Activated CD8-positive, alpha-beta memory T cell treated with anti-CD3 and anti-CD28 coated beads for 1 hour (primary cell): ENCODE measurements around the gene CUBN.
"Not testable (repeated sequence)": the region's sequence is repeated elsewhere in the genome, so short reads cannot be mapped to it uniquely, and the experiment has no call there.

Experiments used
- DNase-seq, 2 donors: peaks; one replicate each; pipeline ENCODE4 v3.0.0-alpha.2; 2020; ENCODE audit warnings: low read depth in 1 of 2; ENCODE audit errors: extremely low read depth in 1 of 2

Gene CUBN

DNA sequence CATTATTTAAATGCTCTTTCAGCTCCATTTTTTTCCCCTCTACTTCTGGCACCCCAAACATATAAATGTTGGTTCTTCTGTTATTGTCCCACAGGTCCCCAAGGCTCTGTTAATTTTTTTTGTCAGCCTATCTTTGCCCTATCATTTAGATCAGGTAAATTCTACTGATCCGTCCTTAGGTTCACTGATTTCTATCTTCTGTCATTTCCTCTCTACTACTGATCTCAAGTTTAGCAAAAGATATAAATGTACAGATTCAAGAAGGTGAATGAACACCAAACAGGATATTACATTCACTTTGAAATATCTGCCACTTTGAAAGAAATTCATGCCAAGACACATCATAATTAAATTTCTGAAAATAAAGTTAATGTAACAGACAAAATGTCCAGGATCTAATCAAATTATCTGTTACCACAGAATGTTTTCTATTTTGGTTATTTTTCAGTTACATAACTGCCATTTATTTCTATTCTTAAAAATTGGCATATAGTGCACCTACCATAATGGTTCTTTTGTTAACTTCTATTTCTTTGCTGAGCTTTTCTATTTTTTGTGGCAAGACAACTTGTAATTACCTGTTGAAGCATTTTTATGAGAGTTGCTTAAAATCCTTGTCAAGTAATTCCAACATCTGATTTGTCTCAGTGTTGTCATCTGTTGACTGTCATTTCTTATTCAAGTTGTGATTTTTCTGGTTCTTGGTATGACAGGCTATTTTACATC, 12.1 kb upstream of the CUBN start:
- no peak for DNase-seq

GRCh38 chr10:17140386-17140761, 10.8 kb upstream of the CUBN start:
- no peak for DNase-seq

GRCh38 chr10:17138460-17139042, 8.9 kb upstream of the CUBN start:
- no peak for DNase-seq

DNA sequence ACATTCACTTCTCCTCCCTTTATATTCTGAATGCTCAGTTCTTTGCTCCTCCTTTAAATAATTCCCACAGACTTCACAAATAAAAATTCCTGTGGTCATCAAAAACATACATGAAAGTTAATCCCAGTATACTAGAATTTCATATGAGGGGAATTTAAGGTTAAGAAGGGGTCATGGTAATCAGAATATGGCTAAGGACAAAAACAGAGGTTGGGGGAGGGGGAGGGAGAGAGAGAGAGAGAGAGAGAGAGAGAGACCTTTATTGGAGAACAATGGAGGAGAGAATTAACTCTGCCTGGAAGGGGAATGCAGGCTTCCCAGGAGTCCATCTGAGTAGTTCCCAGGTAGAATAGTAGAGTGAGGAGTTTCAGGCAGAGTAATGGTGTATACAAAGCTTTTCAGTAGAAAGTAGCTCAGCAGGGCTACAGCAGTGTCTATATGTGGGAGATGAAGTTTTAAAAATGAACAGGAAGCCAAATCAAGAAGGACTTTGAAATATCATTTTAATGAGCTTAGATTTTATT, 5.2 kb upstream of the CUBN start:
- DNase-seq = no peak

- no peak for DNase-seq
Measured at GRCh38 chr10:17134282-17134681, 4.7 kb upstream of the CUBN start.

DNA sequence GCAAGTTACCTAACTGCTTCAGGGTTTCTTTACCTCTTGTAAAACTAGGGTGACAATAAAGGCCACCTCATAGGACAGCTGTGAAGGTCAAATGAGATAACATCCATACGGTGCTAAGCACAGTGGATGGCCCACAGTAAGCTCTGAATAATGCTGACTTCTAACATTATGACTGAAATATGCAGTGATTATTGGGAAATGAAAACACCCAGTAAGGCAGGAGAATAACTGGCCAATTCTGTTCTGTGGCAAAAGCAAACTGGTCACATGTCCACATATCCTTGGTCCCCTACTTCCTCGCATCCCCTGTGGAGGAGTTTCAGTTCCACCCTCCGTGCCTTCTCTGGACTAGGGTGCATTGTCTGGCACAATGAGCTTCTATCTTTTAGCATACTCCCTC, 1.4 kb downstream of the CUBN start:
- no peak for DNase-seq

DNA sequence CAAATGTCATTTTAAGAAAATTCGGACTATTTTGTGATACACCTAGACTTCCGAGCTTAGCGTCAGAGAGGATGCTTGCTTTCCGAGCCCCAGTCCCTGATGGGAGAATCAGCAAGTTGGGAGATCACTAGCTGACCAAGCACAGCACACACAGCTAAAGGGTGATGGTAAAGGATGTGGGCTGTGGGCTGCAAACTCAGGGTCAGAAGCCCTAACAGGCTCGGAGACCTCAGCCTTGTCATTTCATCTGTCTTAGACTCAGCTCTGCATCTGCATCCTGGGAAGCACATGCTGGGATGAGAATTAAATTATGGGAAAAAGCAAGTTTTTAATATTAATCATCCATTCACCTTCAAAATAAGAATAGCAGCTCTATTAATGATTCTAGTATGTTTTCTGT, 3.3 kb downstream of the CUBN start:
- no peak for DNase-seq

DNA sequence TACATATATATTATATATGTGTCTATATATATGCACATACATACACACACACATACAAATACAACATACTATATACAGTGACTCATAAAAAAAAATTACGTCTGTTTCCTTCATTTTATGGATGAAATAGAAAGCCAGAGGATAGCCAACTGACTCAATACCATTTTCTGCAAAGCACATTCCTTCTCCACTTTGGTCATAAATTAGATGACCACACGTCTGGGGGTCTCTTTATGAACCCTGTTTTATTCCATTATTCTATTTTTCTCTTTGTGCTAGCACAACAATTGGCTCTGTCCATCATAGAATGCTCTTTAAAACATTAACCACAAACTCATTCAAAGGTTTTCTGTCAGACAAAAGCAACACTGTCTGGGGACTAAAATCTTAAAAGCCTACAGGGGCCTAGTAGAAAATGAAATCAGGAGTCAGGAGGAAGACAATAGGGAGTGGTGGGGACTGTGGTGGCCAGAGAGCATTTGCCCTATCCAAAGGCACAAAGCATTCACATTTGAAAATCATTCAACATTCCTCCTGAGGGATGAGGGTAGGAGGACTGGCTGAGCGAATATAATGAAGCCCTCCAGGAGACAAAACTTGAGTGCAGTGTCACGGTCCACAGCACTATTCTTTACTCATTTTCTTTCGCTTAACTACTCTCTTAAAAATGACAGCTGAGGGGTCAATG, 4.3 kb downstream of the CUBN start:
- DNase-seq = no peak

DNA sequence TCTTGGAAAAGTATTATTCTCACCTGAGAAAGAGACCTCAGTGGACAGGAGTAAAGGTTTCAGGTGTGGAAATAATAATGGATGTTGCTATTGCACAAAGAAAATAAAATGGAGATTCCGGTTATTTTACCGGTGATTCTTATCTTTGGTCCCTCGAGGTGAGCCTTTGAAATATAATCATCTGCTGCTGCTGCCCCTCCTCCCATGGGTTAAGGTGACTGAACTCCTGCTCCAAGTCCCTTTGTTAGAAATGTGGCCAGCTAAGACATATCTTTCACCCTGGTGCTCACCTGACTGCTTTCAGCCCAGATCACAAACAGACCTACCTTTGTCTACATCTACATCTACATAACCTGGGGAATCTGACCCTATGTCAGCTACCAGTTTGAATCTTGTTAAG, 5.7 kb downstream of the CUBN start:
- DNase-seq = no peak

DNA sequence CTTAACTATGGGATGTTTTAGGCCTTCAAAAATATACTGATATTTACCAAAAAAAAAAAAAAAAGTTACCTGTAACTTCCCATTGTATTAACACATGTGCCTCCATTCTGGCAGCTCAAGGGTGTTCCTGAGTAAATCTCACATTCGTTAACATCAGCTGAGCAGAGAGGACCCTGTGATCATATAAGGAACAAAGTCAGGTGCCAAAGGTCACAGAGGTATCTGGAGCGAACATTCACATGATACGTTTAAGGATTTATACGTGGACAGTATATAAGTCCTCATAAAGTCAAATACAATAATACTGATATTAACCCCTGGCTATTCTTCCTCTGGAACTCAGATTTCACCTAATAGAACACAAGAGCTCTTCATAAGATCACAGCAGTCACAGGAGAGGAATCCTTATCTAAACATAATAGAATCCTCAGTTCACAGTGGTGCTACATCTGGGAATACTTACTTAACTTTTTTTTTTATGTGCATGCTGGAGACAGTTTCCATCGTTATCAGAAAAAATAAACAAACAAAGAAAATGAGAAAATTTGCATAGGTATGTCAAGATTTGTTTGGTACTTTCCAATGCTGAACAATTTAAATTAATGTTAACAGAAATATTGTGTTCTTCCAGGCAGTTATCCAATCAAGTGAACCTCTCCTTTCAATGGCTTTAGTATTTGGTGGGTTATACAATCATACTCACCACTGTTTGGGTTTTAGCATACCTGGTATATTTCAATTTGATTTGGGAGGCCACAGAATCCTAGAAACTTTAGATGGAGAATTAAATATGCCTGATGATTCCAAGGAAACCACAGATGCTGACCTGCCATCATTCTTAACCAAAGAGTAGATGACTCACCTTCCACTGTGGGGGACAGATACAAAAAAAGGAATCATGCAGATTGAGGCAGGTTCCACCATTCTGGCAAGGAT, 6.6 kb downstream of the CUBN start:
- no peak for DNase-seq

- DNase-seq = no peak
Measured at GRCh38 chr10:17122052-17122451, 7.6 kb downstream of the CUBN start.

DNA sequence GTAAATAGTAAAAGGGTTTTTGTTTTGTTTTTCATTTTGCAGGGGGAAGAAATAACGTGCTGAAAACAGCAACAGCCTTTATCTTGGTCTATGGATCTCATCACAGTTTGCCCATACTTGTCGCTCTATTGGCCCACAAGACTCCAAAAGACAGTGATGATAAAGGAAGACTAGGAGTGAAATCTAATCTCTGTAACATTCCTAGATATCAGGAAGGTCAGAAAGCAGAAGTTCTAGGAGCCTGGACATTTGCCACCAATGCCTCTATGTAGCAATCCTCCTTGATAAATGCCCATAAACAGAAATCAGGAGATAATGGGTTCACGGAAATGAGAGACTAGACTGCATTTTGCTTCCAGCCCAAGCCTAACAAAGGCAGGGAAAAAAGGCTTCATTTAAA, 8.9 kb downstream of the CUBN start:
- DNase-seq = no peak

GRCh38 chr10:17119845-17120244, 9.8 kb downstream of the CUBN start:
- DNase-seq = no peak

DNA sequence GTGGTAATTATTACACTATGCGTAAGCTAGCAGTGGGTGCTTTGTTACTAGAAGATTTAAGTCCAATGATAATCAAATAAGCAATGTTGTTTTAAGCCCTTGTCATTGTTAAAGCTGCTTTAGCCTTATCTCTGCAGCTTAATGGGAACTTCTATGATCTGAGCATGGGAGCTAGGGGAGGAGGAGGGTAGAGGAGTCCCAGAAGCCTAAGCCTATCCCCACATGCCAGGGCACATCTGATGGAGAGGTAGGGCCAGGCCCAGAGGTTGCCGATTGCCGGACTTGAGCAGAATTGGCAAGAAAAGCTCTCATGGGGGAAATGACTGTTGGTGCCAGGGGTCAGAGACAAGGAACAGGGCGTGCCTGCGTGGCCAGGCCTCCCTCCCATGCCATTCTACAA, 13.4 kb downstream of the CUBN start:
- DNase-seq = no peak

- DNase-seq = no peak
Measured at GRCh38 chr10:17115683-17116082, 13.9 kb downstream of the CUBN start.

GRCh38 chr10:17114878-17115444, 14.7 kb downstream of the CUBN start:
- not testable (repeated sequence) for DNase-seq

- DNase-seq = no peak
Measured at GRCh38 chr10:17113889-17114540, 15.6 kb downstream of the CUBN start.

- no peak for DNase-seq
Measured at GRCh38 chr10:17113346-17113745, 16.3 kb downstream of the CUBN start.

DNA sequence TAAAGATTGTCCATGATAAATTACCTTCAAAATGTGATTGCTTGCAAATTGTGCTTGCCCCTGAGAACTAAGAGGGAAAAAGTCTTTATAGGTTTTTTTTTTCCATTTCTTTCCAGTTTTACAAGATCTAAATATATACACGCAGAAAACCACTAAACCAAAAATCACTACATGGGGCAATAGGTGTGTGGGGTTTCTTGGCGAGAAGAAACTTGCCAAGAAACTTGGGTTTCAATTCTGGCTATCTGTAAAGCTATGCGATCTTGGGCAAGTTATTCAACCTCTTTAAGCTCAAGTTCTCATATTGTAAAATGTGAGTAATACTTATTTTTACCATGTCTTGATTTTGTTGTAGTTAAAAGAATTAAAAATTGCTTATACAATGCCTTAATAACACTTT, 17.0 kb downstream of the CUBN start:
- no peak for DNase-seq
